SK-MEL-5 (cell line): Measurements from ENCODE around the gene PHOX2A. TPM values are rescaled to one million over a fixed set of nuclear protein-coding genes. Genes with fewer than 3 reads are reported as not detected.
"Not testable (repeated sequence)": the region's sequence is repeated elsewhere in the genome, so short reads cannot be mapped to it uniquely, and the experiment has no call there.

Experiments
- DNase-seq: peaks from one replicate; pipeline ENCODE4 v3.0.0-alpha.2; 2016; ENCODE audit warnings: low read depth, low spot score
- in situ Hi-C: cut with HindIII; loops from 2 replicates; pipeline ENCODE4 v1.10.0; 2016; ENCODE audit warnings: low sequenced_read_pairs, high pct_unique_total_duplicates, low pct_unique_long_range_greater_than_20kb
- total RNA-seq: library from RNA; depleted of rRNA; stranded (reverse); fragments of >200 nt; shearing (Covaris generic); gene quantifications from 2 replicates; pipeline ENCODE4 v1.2.3, GENCODE V29; 2014; rRNA removed

Gene PHOX2A
- total RNA-seq, 1 experiment from 2014 or later, result not detected

DNA sequence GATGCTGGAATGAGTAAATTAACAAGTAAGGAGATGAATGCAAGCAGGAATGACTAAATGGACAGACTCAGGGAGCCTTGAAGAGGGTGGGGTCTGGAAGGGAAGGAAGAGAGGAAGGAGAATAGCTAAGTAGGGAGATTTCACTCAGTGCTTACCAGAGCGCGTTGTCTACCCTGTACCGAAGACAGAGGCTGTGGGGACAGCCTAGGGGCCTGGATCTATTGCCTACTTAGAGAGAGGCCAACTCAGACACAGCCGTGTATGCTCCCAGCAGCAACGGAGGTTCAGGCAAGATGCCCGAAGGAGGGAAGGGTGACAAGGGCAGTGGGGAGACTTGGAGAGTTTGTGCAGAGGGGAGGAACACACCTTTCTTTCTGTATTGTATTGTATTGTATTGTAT lies 27.3 kb downstream of the PHOX2A start, which contains the start of gene FOLR2:
TSS of gene FOLR2 (plus strand) at position 157 of the 400 bp plus-strand sequence. CDS start 1,791 bp downstream, outside the sequence.
- DNase-seq, result no peak
- in situ Hi-C loops, result no loop called here

DNA sequence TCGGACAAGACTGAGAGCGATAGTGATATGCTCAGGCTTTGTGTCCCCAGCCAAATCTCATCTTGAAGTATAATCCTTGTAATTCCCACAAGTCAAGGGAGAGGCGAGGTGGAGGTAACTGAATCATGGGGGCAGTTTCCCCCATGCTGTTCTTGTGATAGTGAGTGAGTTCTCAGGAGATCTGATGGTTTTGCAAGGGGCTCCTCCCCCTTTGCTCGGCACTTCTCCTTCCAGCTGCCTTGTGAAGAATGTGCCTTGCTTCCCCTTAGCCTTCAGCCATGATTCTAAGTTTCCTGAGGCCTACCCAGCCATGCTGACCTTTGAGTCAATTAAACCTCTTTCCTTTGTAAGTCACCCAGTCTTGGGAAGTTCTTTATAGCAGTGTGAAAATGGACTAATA lies 34.9 kb downstream of the PHOX2A start:
- DNase-seq, result no peak
- in situ Hi-C loops, result no loop called here

DNA sequence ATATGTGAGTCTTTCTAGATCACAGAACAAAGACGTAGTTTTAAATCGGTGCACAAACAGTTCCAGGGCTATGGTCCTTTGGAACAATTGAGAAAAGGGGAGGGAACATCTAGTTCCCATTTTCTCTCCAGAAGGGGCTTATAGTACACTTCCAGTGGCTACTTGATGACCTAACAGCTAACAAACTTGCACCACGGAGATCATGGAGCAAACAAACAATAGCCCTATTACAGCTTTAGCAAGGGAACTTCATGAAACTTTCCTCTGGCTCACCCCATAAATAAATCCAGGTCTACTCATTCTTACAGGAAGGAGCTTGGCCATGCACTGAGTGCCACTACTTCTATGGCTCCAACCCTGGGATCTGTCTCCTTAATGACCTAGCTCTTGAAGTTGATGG lies 35.7 kb downstream of the PHOX2A start:
- DNase-seq, result no peak
- in situ Hi-C loops, result no loop called here

DNA sequence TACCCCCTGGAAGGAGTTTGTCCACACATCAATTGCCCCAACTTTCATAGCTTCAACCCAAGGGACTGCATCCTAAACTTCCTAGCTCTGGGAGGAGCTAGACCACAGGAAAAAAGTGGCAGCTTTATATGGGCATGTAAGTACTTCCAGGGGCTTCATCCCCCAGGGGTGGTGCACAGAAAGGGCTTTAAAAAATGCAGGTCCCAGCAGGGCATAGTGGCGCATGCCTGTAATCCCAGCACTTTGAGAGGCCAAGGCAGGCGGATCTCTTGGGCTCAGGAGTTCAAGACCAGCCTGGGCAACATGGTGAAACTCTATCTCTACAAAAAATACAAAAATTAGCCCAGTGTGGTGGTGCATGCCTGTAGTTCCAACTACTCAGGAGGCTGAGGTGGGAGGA lies 37.2 kb downstream of the PHOX2A start:
- in situ Hi-C loops, DNase-seq: not testable (repeated sequence)

DNA sequence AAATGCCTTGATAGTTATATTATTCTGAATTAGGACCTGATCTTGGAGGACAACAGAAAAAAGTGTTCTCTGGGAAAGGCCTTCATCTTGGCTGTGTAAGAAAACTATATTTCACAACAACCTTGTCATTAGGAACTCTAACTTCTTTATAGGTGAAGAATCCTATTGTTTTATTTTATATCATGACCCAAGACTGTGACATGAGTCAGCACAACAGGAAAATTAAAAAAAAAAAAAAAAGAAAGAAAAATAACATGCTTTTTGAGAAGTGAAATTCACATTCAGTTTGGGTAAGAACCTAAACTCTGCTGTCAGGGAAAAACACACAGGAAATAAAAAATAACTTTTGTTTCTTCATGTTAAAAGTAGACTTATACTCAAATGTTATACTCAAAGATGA lies 39.1 kb downstream of the PHOX2A start:
- DNase-seq, result no peak
- in situ Hi-C loops, result no loop called here

DNA sequence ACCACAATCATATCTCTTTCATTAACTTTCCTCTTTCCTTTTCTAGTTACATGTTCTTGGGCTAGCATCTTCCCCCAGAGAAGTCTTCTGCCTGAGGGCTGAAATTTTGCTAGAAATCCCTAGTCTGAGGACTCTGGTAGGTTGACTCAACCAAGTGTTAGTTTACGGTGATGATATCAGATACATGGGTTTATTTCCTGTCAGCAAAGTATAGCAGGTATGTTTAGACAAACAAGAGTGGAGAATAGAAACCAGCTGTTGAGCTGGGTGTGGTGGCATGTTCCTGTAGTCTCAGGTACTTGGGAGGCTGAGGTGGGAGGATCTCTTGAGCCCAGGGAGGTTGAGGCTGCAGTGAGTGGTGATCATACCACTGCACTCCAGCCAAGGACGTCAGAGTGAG lies 40.8 kb downstream of the PHOX2A start:
- no peak for DNase-seq
- in situ Hi-C loops, result no loop called here

DNA sequence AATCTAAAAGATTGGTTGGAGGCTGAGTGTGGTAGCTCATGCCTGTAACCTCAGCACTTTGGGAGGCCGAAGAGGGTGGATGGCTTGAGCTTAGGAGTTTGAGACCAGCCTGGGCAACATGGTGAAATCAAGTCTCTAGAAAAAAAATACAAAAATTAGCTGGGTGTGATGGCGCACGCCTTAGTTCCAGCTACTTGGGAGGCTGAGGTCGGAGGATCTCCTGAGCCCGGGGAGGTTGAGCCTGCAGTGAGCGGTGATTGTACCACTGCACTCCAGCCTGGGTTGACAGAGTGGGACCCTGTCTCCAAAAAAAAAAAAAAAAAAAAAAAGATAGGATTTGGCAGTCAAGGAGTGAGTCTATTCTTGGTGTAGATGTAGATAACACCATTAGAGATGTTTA lies 41.4 kb downstream of the PHOX2A start:
- no peak for DNase-seq
- in situ Hi-C loops, result no loop called here

DNA sequence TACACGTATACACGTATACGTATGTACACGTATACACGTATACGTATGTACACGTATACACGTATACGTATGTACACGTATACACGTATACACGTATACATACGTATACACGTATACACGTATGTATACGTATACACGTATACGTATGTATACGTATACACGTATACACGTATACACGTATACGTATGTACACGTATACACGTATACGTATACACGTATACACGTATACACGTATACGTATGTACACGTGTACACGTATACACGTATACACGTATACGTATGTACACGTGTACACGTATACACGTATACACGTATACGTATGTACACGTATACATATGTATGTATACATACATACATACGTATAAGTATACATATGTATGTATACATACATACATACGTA lies 42.5 kb downstream of the PHOX2A start:
- in situ Hi-C loops, result not testable (repeated sequence)

DNA sequence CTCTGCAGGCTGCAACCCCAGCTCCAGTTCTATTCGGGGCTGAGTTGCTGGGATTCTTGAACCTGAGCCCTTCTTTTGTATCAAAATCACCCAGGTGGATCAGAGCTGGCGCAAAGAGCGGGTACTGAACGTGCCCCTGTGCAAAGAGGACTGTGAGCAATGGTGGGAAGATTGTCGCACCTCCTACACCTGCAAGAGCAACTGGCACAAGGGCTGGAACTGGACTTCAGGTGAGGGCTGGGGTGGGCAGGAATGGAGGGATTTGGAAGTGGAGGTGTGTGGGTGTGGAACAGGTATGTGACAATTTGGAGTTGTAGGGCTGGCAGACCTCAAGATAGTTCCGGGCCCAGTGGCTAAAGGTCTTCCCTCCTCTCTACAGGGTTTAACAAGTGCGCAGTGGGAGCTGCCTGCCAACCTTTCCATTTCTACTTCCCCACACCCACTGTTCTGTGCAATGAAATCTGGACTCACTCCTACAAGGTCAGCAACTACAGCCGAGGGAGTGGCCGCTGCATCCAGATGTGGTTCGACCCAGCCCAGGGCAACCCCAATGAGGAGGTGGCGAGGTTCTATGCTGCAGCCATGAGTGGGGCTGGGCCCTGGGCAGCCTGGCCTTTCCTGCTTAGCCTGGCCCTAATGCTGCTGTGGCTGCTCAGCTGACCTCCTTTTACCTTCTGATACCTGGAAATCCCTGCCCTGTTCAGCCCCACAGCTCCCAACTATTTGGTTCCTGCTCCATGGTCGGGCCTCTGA lies 48.3 kb downstream of the PHOX2A start:
- in situ Hi-C loops, result no loop called here
- no peak for DNase-seq

More for the DNA sequence above, 42.5 kb downstream of the PHOX2A start:
- DNase-seq, result not testable (repeated sequence)

DNA sequence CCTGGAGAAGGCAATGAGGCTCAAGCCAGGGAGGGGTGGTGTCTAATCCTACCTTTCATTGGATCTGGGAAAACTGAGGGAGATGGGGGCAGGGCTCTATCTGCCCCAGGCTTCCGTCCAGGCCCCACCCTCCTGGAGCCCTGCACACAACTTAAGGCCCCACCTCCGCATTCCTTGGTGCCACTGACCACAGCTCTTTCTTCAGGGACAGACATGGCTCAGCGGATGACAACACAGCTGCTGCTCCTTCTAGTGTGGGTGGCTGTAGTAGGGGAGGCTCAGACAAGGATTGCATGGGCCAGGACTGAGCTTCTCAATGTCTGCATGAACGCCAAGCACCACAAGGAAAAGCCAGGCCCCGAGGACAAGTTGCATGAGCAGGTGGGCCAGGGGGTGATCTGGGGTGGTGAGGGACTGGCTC lies 52.0 kb downstream of the PHOX2A start, which contains the start of gene FOLR1:
TSS of gene FOLR1 (plus strand) at position 180 of the 421 bp plus-strand sequence. CDS start at position 214, 34 bp downstream.
- in situ Hi-C loops, result no loop called here
- DNase-seq, result no peak

DNA sequence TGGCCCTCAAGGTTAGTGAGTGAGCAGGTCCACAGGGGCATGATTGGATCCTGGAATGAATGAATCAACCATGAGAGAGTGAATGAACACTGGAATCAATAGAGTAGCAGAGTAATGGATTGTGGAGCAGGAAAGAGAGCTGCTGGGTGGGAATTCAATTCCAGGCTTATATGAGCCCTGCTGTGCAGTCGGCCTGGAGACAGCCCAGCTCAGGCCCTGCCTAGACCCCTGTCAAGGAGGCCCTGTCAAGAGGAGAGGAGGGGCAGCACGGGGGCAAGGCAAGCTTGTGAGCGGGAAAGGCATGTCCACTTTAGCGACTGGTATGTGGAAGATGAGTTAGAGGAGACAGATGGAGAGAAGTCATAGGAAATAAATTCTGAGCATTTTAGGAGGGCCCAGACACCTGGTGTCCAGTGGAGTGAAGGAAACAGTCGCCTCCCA lies 53.3 kb downstream of the PHOX2A start:
- in situ Hi-C loops, result no loop called here
- DNase-seq, result no peak

DNA sequence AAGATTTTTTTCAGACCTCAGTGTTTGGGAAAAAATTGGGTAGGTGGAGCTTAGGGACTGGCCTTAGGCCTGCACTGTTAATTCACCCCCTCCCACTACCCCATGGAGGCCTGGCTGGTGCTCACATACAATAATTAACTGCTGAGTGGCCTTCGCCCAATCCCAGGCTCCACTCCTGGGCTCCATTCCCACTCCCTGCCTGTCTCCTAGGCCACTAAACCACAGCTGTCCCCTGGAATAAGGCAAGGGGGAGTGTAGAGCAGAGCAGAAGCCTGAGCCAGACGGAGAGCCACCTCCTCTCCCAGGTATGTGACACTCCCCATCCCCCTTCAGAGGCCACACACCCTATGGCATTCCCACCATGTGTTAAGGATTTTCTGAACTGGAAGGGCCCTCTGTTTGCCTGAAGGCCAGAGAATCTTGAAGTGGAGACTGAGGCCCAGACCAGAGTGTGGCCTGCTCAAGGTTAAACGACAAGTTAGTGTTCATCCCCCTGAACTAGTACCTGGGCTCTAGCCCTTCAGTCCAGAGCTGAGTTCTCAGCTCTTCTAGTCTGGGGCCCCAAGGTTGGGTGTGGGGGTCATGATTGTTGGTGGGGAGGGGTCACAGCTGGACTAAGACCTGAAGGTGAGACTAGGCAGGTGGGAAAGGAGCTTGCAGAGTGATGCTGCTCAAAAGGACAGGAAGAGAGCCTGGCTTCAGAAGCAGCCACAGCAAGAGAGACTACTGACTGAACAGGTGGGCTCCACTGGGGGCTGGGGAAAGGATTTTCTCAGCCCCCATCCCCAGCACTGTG lies 54.3 kb downstream of the PHOX2A start:
- no peak for DNase-seq
- in situ Hi-C loops, result no loop called here

Other genes starting within 250 kb of the PHOX2A start
- gene IL18BP, start 245.3 kb downstream of the PHOX2A start, total RNA-seq, result 1.6 and 2.6 TPM in 2 replicates
- 118 and 144 TPM in 2 replicates for gene NUMA1, start 163.6 kb downstream of the PHOX2A start, total RNA-seq
- gene LRRC51, start 163.3 kb downstream of the PHOX2A start, total RNA-seq, result 7.7 and 18.3 TPM in 2 replicates
- 279 and 297 TPM in 2 replicates for gene LAMTOR1, start 140.9 kb downstream of the PHOX2A start, total RNA-seq
- gene TOMT, start 138.3 kb downstream of the PHOX2A start, total RNA-seq, result not detected in 2 replicates
- gene ANAPC15, start 131.5 kb downstream of the PHOX2A start, total RNA-seq, result 30.3 and 30.6 TPM in 2 replicates
- gene FOLR3, start 108.5 kb downstream of the PHOX2A start, total RNA-seq, result not detected in 2 replicates
- gene FOLR1, start 52.0 kb downstream of the PHOX2A start, total RNA-seq, result not detected in 2 replicates
- not detected in 2 replicates for gene FOLR2, start 27.4 kb downstream of the PHOX2A start, total RNA-seq
- gene INPPL1, start 19.4 kb downstream of the PHOX2A start, total RNA-seq, result 105 and 121 TPM in 2 replicates
- gene CLPB, start 190.4 kb upstream of the PHOX2A start, total RNA-seq, result 66.8 and 68.4 TPM in 2 replicates